ENCODE data around the gene INSIG1.

DNA sequence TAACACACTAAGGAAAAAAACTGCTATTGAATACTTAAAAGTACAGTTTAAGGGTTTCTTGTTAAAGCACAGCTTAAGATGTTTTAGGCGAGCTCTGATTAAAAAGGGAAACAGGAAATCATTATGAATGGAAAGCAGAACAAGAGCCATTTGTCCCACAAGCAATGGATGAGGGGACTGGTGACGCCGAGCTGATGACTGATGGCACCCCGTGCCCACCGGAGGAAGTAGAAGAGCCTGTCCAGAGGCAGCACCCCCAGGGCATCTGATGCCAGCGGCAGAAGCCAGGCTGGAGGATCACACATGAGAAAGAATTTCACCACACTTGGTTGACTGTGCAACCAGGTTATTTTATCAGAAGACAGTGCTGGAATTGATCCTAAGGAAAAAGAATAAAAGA lies 15.0 kb upstream of the INSIG1 start:
- TF ChIP-seq CTCF (IDR thresholded peaks at IDR 0.05) (no peak), POLR2AphosphoS5 (IDR thresholded peaks at IDR 0.05; ENCODE audit: low read depth, low read length) (no peak), SIN3A (IDR thresholded peaks at IDR 0.05; ENCODE audit: borderline replicate concordance, low read depth, low read length) (no peak), CHD2 (IDR thresholded peaks at IDR 0.05; ENCODE audit: low read length, partially characterized antibody) (no peak)

All from SK-N-SH (cell line).